ENCODE measurements around the gene MTMR4.
"Not testable (repeated sequence)": the region's sequence is repeated elsewhere in the genome, so short reads cannot be mapped to it uniquely, and the experiment has no call there.

Gene MTMR4

GRCh38 chr17:58513965-58514769, at the start of gene MTMR4:
Gene MTMR4, minus strand, starts transcription at chr17:58514638. Its CDS starts 231 bp downstream, at chr17:58514407.
- Histone ChIP-seq H3K4me1 (ENCODE audit: insufficient read depth, low read length) (peaks cover 12% of the 10 kb centered on the region), H3K36me3 (ENCODE audit: insufficient read depth, low read length) (peaks cover 15% of the 10 kb centered on the region), H3K9me3 (ENCODE audit: control insufficient read depth, insufficient read depth, low read length) (no peaks in the 10 kb centered on the region), H3K9ac (ENCODE audit: low read depth, low read length) (peak within 1 kb of the TSS; percentile 89)

GRCh38 chr17:58560511-58560910, 46.1 kb upstream of the MTMR4 start:
- H3K4me1 ChIP-seq (ENCODE audit: insufficient read depth, low read length) = peaks cover 9% of the 10 kb centered on the region
- no peaks in the 10 kb centered on the region for H3K9me3 ChIP-seq (ENCODE audit: control insufficient read depth, insufficient read depth, low read length)

GRCh38 chr17:58557981-58558380, 43.5 kb upstream of the MTMR4 start:
- H3K9ac ChIP-seq (ENCODE audit: low read depth, low read length) = no peak overlapping the region
- no peaks in the 10 kb centered on the region for H3K9me3 ChIP-seq (ENCODE audit: control insufficient read depth, insufficient read depth, low read length)
- no peaks in the 10 kb centered on the region for H3K36me3 ChIP-seq (ENCODE audit: insufficient read depth, low read length)
- no peaks in the 10 kb centered on the region for H3K4me1 ChIP-seq (ENCODE audit: insufficient read depth, low read length)

More at GRCh38 chr17:58560511-58560910, 46.1 kb upstream of the MTMR4 start:
- Histone ChIP-seq H3K9ac (ENCODE audit: low read depth, low read length) (no peak overlapping the region), H3K36me3 (ENCODE audit: insufficient read depth, low read length) (no peaks in the 10 kb centered on the region)

DNA sequence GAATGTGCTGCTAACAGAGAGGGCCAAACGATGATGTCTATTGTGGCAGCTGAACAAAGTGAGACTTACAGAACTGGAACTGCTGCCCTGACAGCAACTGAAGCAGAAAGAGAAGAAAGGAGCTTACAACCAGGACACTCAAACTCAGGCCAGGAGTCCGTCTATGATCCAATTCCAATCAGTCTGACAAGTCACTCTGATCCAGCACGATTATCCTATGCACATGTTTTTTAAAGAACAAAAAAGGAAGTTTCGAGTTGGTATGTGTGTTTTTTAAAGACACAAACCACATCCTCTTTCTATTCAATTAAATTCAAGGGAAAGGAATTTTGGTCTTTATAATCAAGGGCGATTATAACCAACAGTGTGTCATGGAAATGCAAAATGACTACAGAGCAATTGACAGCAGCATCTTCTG, 42.4 kb upstream of the MTMR4 start:
- Histone ChIP-seq H3K36me3 (ENCODE audit: insufficient read depth, low read length) (no peaks in the 10 kb centered on the region), H3K9me3 (ENCODE audit: control insufficient read depth, insufficient read depth, low read length) (no peaks in the 10 kb centered on the region), H3K4me1 (ENCODE audit: insufficient read depth, low read length) (no peaks in the 10 kb centered on the region), H3K9ac (ENCODE audit: low read depth, low read length) (no peak overlapping the region)

- not testable (repeated sequence) for H3K9me3 ChIP-seq (ENCODE audit: control insufficient read depth, insufficient read depth, low read length); H3K4me1 ChIP-seq (ENCODE audit: insufficient read depth, low read length); H3K36me3 ChIP-seq (ENCODE audit: insufficient read depth, low read length); H3K9ac ChIP-seq (ENCODE audit: low read depth, low read length)
Observed at GRCh38 chr17:58555109-58555508, 40.7 kb upstream of the MTMR4 start.

DNA sequence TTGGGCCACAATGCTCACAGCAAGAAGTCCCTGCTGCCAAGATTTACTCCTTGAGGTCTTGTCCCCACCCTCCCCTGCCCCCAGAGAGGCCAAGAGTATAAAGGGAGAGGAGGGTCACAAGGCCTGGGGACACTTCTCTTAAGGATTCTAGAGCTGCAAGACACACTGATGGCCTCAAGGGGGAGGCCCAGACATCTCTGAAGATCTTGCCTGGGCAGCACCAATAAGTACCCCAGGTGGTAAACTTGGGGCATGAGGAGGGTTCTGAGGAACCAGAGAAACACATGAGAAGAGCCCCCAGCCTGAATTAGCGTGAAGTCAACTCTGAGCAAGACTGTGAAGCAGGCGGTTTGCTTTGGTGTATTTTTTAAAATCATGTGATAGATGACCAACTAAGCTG, 26.8 kb upstream of the MTMR4 start:
- H3K9ac ChIP-seq (ENCODE audit: low read depth, low read length) = no peak overlapping the region
- no peaks in the 10 kb centered on the region for H3K36me3 ChIP-seq (ENCODE audit: insufficient read depth, low read length)
- H3K4me1 ChIP-seq (ENCODE audit: insufficient read depth, low read length) = peaks cover 8% of the 10 kb centered on the region
- no peaks in the 10 kb centered on the region for H3K9me3 ChIP-seq (ENCODE audit: control insufficient read depth, insufficient read depth, low read length)

DNA sequence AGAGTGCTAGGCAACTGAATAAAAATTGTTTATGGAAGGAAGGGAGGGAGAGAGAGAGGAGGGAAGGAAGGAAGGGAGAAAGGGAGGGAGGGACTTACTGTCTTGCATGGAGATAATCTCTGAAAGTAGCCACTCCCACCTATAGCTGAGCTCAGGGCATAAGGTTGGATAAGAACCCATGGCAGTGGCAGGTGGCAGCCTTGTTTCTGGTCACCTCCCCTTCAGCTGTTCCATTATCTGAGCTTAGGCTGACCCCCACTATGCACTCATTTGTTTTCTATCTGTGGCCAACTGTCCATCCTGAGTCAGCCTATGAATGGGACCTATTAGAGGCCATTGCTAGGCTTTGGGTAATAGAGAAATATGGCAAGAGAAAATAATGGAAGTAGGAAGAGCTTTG, 25.3 kb upstream of the MTMR4 start:
- H3K9ac ChIP-seq (ENCODE audit: low read depth, low read length) = no peak overlapping the region
- H3K4me1 ChIP-seq (ENCODE audit: insufficient read depth, low read length) = peaks cover 18% of the 10 kb centered on the region
- H3K9me3 ChIP-seq (ENCODE audit: control insufficient read depth, insufficient read depth, low read length) = no peaks in the 10 kb centered on the region
- H3K36me3 ChIP-seq (ENCODE audit: insufficient read depth, low read length) = no peaks in the 10 kb centered on the region

- Histone ChIP-seq H3K4me1 (ENCODE audit: insufficient read depth, low read length) (peaks cover 18% of the 10 kb centered on the region), H3K36me3 (ENCODE audit: insufficient read depth, low read length) (no peaks in the 10 kb centered on the region), H3K9ac (ENCODE audit: low read depth, low read length) (no peak overlapping the region), H3K9me3 (ENCODE audit: control insufficient read depth, insufficient read depth, low read length) (no peaks in the 10 kb centered on the region)
Observed at GRCh38 chr17:58538811-58539409, 24.5 kb upstream of the MTMR4 start.

- Histone ChIP-seq H3K4me1 (ENCODE audit: insufficient read depth, low read length) (peaks cover 29% of the 10 kb centered on the region), H3K36me3 (ENCODE audit: insufficient read depth, low read length) (no peaks in the 10 kb centered on the region), H3K9ac (ENCODE audit: low read depth, low read length) (no peak overlapping the region), H3K9me3 (ENCODE audit: control insufficient read depth, insufficient read depth, low read length) (no peaks in the 10 kb centered on the region)
Observed at GRCh38 chr17:58537266-58537665, 22.8 kb upstream of the MTMR4 start.

- H3K9me3 ChIP-seq (ENCODE audit: control insufficient read depth, insufficient read depth, low read length) = no peaks in the 10 kb centered on the region
- H3K9ac ChIP-seq (ENCODE audit: low read depth, low read length) = no peak overlapping the region
- no peaks in the 10 kb centered on the region for H3K36me3 ChIP-seq (ENCODE audit: insufficient read depth, low read length)
- peaks cover 24% of the 10 kb centered on the region for H3K4me1 ChIP-seq (ENCODE audit: insufficient read depth, low read length)
Observed at GRCh38 chr17:58536542-58536941, 22.1 kb upstream of the MTMR4 start.

- Histone ChIP-seq H3K9me3 (ENCODE audit: control insufficient read depth, insufficient read depth, low read length) (no peaks in the 10 kb centered on the region), H3K9ac (ENCODE audit: low read depth, low read length) (no peak overlapping the region)
Observed at GRCh38 chr17:58535431-58535830, 21.0 kb upstream of the MTMR4 start.

DNA sequence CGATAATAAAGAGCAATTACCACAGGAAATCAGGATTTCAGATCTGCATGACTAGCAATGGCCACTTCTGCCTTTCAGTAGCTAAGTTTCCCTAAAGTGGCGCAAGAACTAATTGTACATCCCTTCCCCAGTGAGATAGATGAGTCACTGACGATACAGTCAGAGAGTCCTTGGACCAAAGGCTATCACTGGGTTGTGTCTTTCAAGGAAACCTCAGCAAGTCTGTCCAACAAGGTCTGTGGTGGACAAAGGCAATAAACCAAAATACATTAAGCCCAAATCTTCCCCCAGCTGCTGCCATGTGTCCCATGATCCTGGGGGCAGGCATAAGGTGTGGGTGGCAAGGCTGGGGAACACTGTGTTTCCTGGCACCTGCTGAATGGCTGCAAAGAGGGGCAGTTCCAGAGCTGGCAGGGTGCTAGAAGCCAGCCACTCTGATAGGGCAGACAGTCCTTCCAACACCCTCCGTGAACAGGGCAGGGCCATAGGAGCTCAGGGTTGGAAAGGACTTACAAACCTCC, 20.5 kb upstream of the MTMR4 start:
- H3K9ac ChIP-seq (ENCODE audit: low read depth, low read length) = no peak overlapping the region
- H3K9me3 ChIP-seq (ENCODE audit: control insufficient read depth, insufficient read depth, low read length) = no peaks in the 10 kb centered on the region
- no peaks in the 10 kb centered on the region for H3K36me3 ChIP-seq (ENCODE audit: insufficient read depth, low read length)
- H3K4me1 ChIP-seq (ENCODE audit: insufficient read depth, low read length) = peaks cover 21% of the 10 kb centered on the region

More at GRCh38 chr17:58535431-58535830, 21.0 kb upstream of the MTMR4 start:
- H3K36me3 ChIP-seq (ENCODE audit: insufficient read depth, low read length) = no peaks in the 10 kb centered on the region
- H3K4me1 ChIP-seq (ENCODE audit: insufficient read depth, low read length) = peaks cover 21% of the 10 kb centered on the region

DNA sequence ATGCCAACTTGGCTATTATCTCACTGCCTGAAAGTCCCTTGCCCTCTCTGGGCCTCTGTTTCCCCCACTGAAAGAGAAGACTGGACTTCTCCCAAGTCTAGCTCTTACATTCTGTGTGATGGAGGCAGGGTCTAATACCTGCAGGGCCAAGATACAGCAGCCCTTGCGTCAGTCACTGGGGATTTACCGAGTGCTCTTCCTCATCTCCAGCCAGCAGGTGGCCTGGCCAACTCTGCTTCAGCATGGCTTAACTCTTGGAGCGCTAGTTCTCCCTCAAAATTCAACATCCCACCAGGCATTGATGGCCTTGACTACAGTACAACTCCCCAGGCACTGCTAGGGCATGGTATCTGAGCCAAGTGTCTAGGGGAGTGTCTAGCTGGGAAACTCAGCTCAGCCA, 19.9 kb upstream of the MTMR4 start:
- H3K4me1 ChIP-seq (ENCODE audit: insufficient read depth, low read length) = peaks cover 22% of the 10 kb centered on the region
- H3K36me3 ChIP-seq (ENCODE audit: insufficient read depth, low read length) = no peaks in the 10 kb centered on the region
- no peaks in the 10 kb centered on the region for H3K9me3 ChIP-seq (ENCODE audit: control insufficient read depth, insufficient read depth, low read length)
- no peak overlapping the region for H3K9ac ChIP-seq (ENCODE audit: low read depth, low read length)

DNA sequence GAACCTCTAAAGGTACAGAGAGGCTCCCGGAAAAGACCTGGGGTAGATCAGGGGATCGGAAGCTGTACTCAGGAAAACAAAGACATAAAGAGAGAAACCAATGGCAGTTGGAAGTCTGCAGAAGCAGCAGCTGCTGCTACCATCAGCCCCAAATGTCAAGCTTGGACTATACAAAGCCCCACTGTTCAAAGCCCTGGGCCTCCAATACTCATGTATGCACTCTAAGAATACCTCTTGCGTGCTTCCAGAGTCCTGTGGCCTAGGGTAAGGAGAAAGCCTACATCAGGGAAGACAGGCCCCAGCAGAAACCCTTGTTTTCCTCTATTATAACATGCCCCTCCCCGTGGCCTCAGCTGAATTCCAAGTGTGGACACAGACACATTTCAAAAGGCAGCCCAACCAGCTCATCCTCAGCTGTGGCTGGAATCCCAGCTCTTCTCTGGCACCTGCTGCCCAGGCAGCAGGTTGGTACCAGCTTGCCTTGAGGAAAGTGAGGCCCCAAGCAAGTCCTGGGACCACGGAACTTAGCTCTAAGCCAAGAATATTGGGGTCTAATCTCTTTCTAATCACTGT, 19.3 kb upstream of the MTMR4 start:
- Histone ChIP-seq H3K36me3 (ENCODE audit: insufficient read depth, low read length) (no peaks in the 10 kb centered on the region), H3K9ac (ENCODE audit: low read depth, low read length) (no peak overlapping the region), H3K9me3 (ENCODE audit: control insufficient read depth, insufficient read depth, low read length) (no peaks in the 10 kb centered on the region), H3K4me1 (ENCODE audit: insufficient read depth, low read length) (peaks cover 28% of the 10 kb centered on the region)

DNA sequence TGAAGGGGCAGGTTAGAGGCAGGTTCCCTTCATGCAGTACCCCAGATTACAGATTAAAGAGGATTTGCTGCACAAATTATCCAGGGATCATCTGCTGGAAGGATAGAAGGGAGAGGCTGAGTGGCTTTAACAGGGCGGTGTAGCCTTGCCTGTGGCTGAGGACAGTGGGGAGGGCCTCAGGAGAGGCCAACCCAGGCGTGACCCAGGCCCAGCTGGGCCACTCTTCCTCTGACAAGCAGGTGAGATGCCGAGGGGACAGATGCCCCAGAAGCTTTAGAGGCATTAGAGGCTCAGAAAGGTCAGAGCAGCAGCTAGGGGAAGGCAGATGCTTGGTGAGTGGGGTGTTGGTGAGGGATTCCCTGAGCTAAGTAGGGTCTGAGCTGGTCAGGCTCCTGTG, 18.1 kb upstream of the MTMR4 start:
- peak overlapping the region; percentile 82 for H3K9ac ChIP-seq (ENCODE audit: low read depth, low read length)
- H3K36me3 ChIP-seq (ENCODE audit: insufficient read depth, low read length) = no peaks in the 10 kb centered on the region
- peaks cover 29% of the 10 kb centered on the region for H3K4me1 ChIP-seq (ENCODE audit: insufficient read depth, low read length)
- H3K9me3 ChIP-seq (ENCODE audit: control insufficient read depth, insufficient read depth, low read length) = no peaks in the 10 kb centered on the region
